Right lobe of liver (tissue), 4 donors: Measurements from ENCODE around the gene ATP8B3.

ENCODE experiments used
- CTCF ChIP-seq, 4 donors: fragments of 200-600 bp in 3 of 4; fragments of 450-650 bp in 1 of 4; IDR thresholded peaks; one replicate each; pipeline versions ENCODE4 v1.5.1 to v1.8.0; 2016 to 2022; ENCODE audit warnings: antibody characterized with exemption in 4 of 4, mild to moderate bottlenecking in 2 of 4
- POLR2A ChIP-seq: fragments of 450-650 bp; IDR thresholded peaks from one replicate; pipeline ENCODE4 v1.6.1; 2017; ENCODE audit warnings: antibody characterized with exemption, mild to moderate bottlenecking
- donor health status: DM: no; HTN: no; CAD: no.
- donor health status: DM: no; HTN: no; CAD: no.
- donor health status: DM: no; HTN: yes; CAD: no.

- TF ChIP-seq CTCF (IDR thresholded peaks at IDR 0.05) (peak; percentile 39 to 56 (median 44)), POLR2A (no peak)
Observed at GRCh38 chr19:1774989-1775772, 36.9 kb downstream of the ATP8B3 start.
